ENCODE data around the gene ORMDL1.

- no peak for TF ChIP-seq CTCF (IDR thresholded peaks at IDR 0.05)
- no peak for TF ChIP-seq POLR2A (IDR thresholded peaks at IDR 0.05)
Measured at GRCh38 chr2:189772212-189772611, 11.9 kb downstream of the ORMDL1 start.

Measured in thyroid gland (tissue), 4 donors.